HepG2 (cell line): ENCODE data around the gene TOR4A. TPM values are rescaled to one million over a fixed set of nuclear protein-coding genes. Genes with fewer than 3 reads are reported as not detected.

ENCODE experiments used
- ARHGAP35 ChIP-seq: sonication (generic); formaldehyde crosslinking; IDR thresholded peaks from 2 replicates; pipeline ENCODE4 v1.9.0; 2022; ENCODE audit warnings: mild to moderate bottlenecking, inconsistent platforms, moderate library complexity, missing genetic modification reagents, borderline replicate concordance
- DNMT1 ChIP-seq: sonication (generic); formaldehyde crosslinking; IDR thresholded peaks from 2 replicates; pipeline ENCODE4 v1.5.1; 2020; ENCODE audit warnings: mild to moderate bottlenecking, missing genetic modification reagents
- DNMT3B ChIP-seq: conservative IDR thresholded peaks from 2 replicates; pipeline ENCODE4 v1.6.1; 2016; ENCODE audit warnings: missing biosample characterization, control low read depth
- HMGA1 ChIP-seq: sonication (generic); formaldehyde crosslinking; conservative IDR thresholded peaks from 2 replicates; pipeline ENCODE4 v1.4.0; 2020; ENCODE audit warnings: missing genetic modification reagents
- KLF6 ChIP-seq: IDR thresholded peaks from 2 replicates; pipeline ENCODE4 v1.8.0; 2016; ENCODE audit warnings: missing biosample characterization, missing genetic modification reagents
- KLF9 ChIP-seq: IDR thresholded peaks from 2 replicates; pipeline ENCODE4 v1.6.1; 2016; ENCODE audit warnings: low read depth
- NCOA5 ChIP-seq: sonication (generic); formaldehyde crosslinking; IDR thresholded peaks from 2 replicates; pipeline ENCODE4 v1.4.0; 2020; ENCODE audit warnings: missing genetic modification reagents
- PRPF4 ChIP-seq: fragments of 200-400 bp; formaldehyde crosslinking; IDR thresholded peaks from 2 replicates; pipeline ENCODE4 v1.6.1; 2016; ENCODE audit warnings: low read length, low read depth; ENCODE audit not compliant: poor library complexity, severe bottlenecking
- REL ChIP-seq: sonication (generic); formaldehyde crosslinking; conservative IDR thresholded peaks from 2 replicates; pipeline ENCODE4 v1.8.0; 2022; ENCODE audit warnings: mild to moderate bottlenecking, missing genetic modification reagents, moderate library complexity
- SKI ChIP-seq: fragments of 450-650 bp; IDR thresholded peaks from one replicate; pipeline ENCODE4 v1.6.1; 2018; ENCODE audit warnings: mild to moderate bottlenecking; ENCODE audit not compliant: partially characterized antibody
- SP1 ChIP-seq, 2 experiments: fragments of 450-650 bp in 1 of 2; sonication (generic) in 1 of 2; formaldehyde crosslinking in 1 of 2; IDR thresholded peaks; 2 replicates each; pipeline versions ENCODE4 v1.4.0 to v1.6.1; 2016 to 2020; ENCODE audit warnings: missing genetic modification reagents in 1 of 2
- ZFP90 ChIP-seq: sonication (generic); formaldehyde crosslinking; IDR thresholded peaks from 2 replicates; pipeline ENCODE4 v1.8.0; 2022; ENCODE audit warnings: missing genetic modification reagents, mild to moderate bottlenecking, inconsistent platforms, borderline replicate concordance
- ZNF33A ChIP-seq: sonication (generic); formaldehyde crosslinking; IDR thresholded peaks from 2 replicates; pipeline ENCODE4 v1.5.1; 2020; ENCODE audit warnings: missing genetic modification reagents, mild to moderate bottlenecking, moderate library complexity, borderline replicate concordance
- ZNF589 ChIP-seq: sonication (generic); formaldehyde crosslinking; conservative IDR thresholded peaks from 2 replicates; pipeline ENCODE4 v1.8.0; 2022; ENCODE audit warnings: mild to moderate bottlenecking, moderate library complexity, missing genetic modification reagents
- ZNF644 ChIP-seq: IDR thresholded peaks from 2 replicates; pipeline ENCODE4 v1.6.1; 2016; ENCODE audit warnings: low read depth
- polyA plus RNA-seq, 8 experiments: library from polyadenylated mRNA; depleted of rRNA in 3 of 8; stranded (reverse) in 7 of 8; unstranded in 1 of 8; fragments of >200 nt; fragmentation: Illumina TruSeq in 4 of 8; extraction: Trizol in 4 of 8; gene quantifications; 2 replicates each; pipeline versions ENCODE4 v1.2.1 to v1.2.3, GENCODE V29; 2011 to 2016; ENCODE audit warnings: low read depth in 4 of 8, missing spikeins in 1 of 8, mixed read lengths in 1 of 8; ENCODE audit not compliant: insufficient read depth in 1 of 8
- total RNA-seq, 5 experiments: library from RNA; depleted of rRNA; stranded (reverse); fragments of >200 nt; fragmentation: Illumina TruSeq; extraction: Trizol; gene quantifications; 2 replicates each; pipeline ENCODE4 v1.2.3, GENCODE V29; 2016; ENCODE audit warnings: low read depth in 1 of 5
- TF ChIP-seq, protein P1 (sequence below): sonication (generic); formaldehyde crosslinking; IDR thresholded peaks from 2 replicates; pipeline ENCODE4 v1.9.0; 2022; ENCODE audit warnings: low read depth, missing genetic modification reagents
- TF ChIP-seq, protein P2 (sequence below): sonication (generic); formaldehyde crosslinking; IDR thresholded peaks from 2 replicates; pipeline ENCODE4 v1.5.1; 2020; ENCODE audit warnings: mild to moderate bottlenecking, missing genetic modification reagents, borderline replicate concordance
- TF ChIP-seq, protein P3 (sequence below): IDR thresholded peaks from 2 replicates; pipeline ENCODE4 v1.6.1; 2016; ENCODE audit warnings: missing compliant biosample characterization, missing genetic modification reagents, borderline replicate concordance
- TF ChIP-seq, protein P4 (sequence below): sonication (generic); formaldehyde crosslinking; IDR thresholded peaks from 2 replicates; pipeline ENCODE4 v1.8.1; 2023; ENCODE audit warnings: mild to moderate bottlenecking, missing genetic modification reagents, borderline replicate concordance
- TF ChIP-seq, protein P5 (sequence below): sonication (generic); formaldehyde crosslinking; IDR thresholded peaks from 2 replicates; pipeline ENCODE4 v1.4.0; 2020; ENCODE audit warnings: mild to moderate bottlenecking, missing genetic modification reagents, borderline replicate concordance
- TF ChIP-seq, protein P6 (sequence below): sonication (generic); formaldehyde crosslinking; IDR thresholded peaks from 2 replicates; pipeline ENCODE4 v1.4.0; 2020; ENCODE audit warnings: missing genetic modification reagents, borderline replicate concordance

The TOR4A gene
- total and polyA plus RNA-seq, 2 of the 13 experiments (the other 11 are each of a cell fraction or from before 2014, with no cell fraction given): 11.1 to 14.2 TPM

DNA sequence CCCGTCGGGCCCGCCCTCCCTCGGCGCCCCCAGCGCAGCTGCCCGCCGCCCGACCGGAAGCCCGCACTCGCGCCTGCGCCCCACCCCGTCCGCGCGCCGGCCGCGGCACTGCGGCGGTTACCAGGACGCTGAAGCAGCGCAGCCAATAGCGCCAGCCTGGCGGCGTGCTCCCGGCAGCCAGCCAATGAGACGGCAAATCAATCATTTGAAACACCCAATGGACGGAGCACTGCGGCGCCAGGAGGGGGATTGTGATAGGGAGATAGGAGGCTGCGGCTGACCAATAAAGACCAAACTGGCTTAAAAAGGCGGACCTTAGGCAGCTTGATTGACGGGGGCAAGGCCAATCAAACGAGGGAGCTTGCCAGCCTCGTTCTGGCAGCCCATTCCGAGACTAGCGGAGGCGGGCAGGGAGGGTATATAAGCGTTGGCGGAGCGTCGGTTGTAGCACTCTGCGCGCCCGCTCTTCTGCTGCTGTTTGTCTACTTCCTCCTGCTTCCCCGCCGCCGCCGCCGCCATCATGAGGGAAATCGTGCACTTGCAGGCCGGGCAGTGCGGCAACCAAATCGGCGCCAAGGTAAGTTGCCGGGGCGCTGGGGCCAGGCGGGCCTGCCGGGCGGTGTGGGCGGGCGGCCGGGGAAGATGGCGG lies 36.6 kb upstream of the TOR4A start, which contains the start of gene TUBB4B (continued):
- TF ChIP-seq, protein P1, sequence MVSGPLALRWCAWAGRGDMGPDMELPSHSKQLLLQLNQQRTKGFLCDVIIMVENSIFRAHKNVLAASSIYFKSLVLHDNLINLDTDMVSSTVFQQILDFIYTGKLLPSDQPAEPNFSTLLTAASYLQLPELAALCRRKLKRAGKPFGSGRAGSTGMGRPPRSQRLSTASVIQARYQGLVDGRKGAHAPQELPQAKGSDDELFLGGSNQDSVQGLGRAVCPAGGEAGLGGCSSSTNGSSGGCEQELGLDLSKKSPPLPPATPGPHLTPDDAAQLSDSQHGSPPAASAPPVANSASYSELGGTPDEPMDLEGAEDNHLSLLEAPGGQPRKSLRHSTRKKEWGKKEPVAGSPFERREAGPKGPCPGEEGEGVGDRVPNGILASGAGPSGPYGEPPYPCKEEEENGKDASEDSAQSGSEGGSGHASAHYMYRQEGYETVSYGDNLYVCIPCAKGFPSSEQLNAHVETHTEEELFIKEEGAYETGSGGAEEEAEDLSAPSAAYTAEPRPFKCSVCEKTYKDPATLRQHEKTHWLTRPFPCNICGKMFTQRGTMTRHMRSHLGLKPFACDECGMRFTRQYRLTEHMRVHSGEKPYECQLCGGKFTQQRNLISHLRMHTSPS (CRISPR knock-in tag): 0 out of 2 replicates have a peak, but pooled peaks have one; percentile 30
- TF ChIP-seq SP1 (IDR thresholded peaks at IDR 0.05) (no peak), SP1 (CRISPR knock-in tag; IDR thresholded peaks at IDR 0.05) (peak; percentile 50), ARHGAP35 (no peak; the same call in 1 of the 2 replicates), DNMT1 (CRISPR knock-in tag) (no peak), ZFP90 (CRISPR knock-in tag) (no peak), ZNF644 (CRISPR knock-in tag) (no peak), SKI (peak; percentile 8), PRPF4 (no peak), ZNF33A (CRISPR knock-in tag) (no peak), KLF6 (CRISPR knock-in tag) (peak; percentile 70; the same call in 1 of the 2 replicates), DNMT3B (CRISPR knock-in tag) (0 out of 2 replicates have a peak, but pooled peaks have one; percentile 29), HMGA1 (CRISPR knock-in tag) (no peak), KLF9 (CRISPR knock-in tag) (no peak), ZNF589 (CRISPR knock-in tag) (peak; percentile 60; the same call in 1 of the 2 replicates), REL (CRISPR knock-in tag) (no peak), NCOA5 (no peak)
- TF ChIP-seq, protein P2, sequence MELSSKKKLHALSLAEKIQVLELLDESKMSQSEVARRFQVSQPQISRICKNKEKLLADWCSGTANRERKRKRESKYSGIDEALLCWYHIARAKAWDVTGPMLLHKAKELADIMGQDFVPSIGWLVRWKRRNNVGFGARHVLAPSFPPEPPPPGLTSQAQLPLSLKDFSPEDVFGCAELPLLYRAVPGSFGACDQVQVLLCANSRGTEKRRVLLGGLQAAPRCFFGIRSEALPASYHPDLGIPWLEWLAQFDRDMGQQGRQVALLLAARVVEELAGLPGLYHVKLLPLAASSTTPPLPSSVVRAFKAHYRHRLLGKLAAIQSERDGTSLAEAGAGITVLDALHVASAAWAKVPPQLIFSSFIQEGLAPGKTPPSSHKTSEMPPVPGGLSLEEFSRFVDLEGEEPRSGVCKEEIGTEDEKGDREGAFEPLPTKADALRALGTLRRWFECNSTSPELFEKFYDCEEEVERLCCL (CRISPR knock-in tag): no peak; the same call in 1 of the 2 replicates
- TF ChIP-seq, protein P3, sequence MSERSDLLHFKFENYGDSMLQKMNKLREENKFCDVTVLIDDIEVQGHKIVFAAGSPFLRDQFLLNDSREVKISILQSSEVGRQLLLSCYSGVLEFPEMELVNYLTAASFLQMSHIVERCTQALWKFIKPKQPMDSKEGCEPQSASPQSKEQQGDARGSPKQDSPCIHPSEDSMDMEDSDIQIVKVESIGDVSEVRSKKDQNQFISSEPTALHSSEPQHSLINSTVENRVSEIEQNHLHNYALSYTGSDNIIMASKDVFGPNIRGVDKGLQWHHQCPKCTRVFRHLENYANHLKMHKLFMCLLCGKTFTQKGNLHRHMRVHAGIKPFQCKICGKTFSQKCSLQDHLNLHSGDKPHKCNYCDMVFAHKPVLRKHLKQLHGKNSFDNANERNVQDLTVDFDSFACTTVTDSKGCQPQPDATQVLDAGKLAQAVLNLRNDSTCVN (CRISPR knock-in tag): peak; percentile 82; the same call in 1 of the 2 replicates
- TF ChIP-seq, protein P4, sequence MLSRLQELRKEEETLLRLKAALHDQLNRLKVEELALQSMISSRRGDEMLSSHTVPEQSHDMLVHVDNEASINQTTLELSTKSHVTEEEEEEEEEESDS (CRISPR knock-in tag): 0 out of 2 replicates have a peak, but pooled peaks have one; percentile 76
- TF ChIP-seq, protein P5, sequence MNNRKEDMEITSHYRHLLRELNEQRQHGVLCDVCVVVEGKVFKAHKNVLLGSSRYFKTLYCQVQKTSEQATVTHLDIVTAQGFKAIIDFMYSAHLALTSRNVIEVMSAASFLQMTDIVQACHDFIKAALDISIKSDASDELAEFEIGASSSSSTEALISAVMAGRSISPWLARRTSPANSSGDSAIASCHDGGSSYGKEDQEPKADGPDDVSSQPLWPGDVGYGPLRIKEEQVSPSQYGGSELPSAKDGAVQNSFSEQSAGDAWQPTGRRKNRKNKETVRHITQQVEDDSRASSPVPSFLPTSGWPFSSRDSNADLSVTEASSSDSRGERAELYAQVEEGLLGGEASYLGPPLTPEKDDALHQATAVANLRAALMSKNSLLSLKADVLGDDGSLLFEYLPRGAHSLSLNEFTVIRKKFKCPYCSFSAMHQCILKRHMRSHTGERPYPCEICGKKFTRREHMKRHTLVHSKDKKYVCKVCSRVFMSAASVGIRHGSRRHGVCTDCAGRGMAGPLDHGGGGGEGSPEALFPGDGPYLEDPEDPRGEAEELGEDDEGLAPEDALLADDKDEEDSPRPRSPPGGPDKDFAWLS: no peak
- TF ChIP-seq, protein P6, sequence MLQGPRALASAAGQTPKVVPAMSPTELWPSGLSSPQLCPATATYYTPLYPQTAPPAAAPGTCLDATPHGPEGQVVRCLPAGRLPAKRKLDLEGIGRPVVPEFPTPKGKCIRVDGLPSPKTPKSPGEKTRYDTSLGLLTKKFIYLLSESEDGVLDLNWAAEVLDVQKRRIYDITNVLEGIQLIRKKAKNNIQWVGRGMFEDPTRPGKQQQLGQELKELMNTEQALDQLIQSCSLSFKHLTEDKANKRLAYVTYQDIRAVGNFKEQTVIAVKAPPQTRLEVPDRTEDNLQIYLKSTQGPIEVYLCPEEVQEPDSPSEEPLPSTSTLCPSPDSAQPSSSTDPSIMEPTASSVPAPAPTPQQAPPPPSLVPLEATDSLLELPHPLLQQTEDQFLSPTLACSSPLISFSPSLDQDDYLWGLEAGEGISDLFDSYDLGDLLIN: peak; percentile 86; the same call in 1 of the 2 replicates
